Neural progenitor cell (in vitro differentiated cells): ENCODE data around the gene SHOC2.

Experiments
- EZH2 ChIP-seq: fragments of 200-600 bp; sonication (generic); IDR thresholded peaks from 2 replicates; pipeline ENCODE4 v1.6.1; 2017; ENCODE audit warnings: antibody characterized with exemption, mild to moderate bottlenecking, moderate library complexity
- TF ChIP-seq, protein P1 (sequence below): fragments of 200-600 bp; sonication (generic); IDR thresholded peaks from 2 replicates; pipeline ENCODE4 v1.5.1; 2017; ENCODE audit warnings: antibody characterized with exemption, mild to moderate bottlenecking

DNA sequence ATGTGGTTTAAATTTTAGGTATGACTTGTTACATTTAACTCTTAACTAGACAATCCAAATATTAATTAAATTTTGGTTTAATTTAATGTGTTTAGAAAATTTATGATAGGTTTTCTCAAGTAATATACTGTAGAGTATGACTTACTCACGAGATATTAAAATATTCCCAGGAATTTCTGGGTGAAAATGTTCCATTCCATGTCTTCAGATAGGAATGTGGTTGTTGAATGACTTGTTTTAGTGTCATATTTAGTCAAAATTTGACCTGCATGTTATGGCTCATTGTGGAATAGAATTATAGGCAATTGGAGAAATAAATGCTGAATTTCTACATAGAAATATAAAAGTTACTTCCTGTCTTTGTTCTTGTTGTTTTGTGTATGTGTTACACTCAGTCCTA lies 46.7 kb downstream of the SHOC2 start:
- TF ChIP-seq, protein P1, sequence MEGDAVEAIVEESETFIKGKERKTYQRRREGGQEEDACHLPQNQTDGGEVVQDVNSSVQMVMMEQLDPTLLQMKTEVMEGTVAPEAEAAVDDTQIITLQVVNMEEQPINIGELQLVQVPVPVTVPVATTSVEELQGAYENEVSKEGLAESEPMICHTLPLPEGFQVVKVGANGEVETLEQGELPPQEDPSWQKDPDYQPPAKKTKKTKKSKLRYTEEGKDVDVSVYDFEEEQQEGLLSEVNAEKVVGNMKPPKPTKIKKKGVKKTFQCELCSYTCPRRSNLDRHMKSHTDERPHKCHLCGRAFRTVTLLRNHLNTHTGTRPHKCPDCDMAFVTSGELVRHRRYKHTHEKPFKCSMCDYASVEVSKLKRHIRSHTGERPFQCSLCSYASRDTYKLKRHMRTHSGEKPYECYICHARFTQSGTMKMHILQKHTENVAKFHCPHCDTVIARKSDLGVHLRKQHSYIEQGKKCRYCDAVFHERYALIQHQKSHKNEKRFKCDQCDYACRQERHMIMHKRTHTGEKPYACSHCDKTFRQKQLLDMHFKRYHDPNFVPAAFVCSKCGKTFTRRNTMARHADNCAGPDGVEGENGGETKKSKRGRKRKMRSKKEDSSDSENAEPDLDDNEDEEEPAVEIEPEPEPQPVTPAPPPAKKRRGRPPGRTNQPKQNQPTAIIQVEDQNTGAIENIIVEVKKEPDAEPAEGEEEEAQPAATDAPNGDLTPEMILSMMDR = no peak
- TF ChIP-seq EZH2 = no peak
